ENCODE data around the gene MEGF6.

The MEGF6 gene

DNA sequence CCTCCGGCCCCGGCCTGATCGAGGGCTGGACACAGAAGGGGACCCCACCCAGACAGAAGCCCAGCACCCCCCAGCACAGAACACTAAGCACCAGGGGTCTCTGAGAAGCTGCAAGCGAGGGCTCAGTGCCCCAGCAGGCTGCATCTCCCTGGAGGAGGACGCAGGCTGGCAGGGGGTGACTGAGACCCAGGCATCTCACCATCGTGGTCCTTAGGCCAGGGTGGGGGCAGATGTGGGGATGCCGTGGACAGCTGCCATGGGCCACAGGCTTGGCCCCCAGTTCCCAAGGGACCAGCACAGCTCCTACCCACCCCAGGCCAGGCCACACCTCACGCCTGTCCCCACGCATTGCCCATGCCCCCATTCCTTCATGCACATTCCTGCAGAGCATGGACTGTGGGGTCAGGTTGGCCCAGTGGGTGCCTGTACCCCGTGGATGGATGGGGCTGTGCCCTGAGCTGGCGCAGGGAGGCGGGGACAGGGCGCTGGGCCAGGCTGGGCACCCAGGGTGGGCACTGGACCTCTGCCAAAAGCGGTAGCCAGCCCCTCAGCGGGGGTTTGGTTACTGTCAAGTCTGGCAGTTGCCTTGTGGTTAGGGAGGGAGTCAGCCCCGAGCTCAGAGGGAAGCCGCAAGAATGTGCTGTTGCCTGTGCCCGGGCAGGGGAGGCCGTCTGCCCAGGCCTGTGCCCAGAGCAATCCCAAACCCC is 95.4 kb downstream of the MEGF6 start:
- DNase-seq: no peak

- no peak for DNase-seq
These were observed 96.0 kb downstream of the MEGF6 start for GRCh38 chr1:3515272-3515671.

DNA sequence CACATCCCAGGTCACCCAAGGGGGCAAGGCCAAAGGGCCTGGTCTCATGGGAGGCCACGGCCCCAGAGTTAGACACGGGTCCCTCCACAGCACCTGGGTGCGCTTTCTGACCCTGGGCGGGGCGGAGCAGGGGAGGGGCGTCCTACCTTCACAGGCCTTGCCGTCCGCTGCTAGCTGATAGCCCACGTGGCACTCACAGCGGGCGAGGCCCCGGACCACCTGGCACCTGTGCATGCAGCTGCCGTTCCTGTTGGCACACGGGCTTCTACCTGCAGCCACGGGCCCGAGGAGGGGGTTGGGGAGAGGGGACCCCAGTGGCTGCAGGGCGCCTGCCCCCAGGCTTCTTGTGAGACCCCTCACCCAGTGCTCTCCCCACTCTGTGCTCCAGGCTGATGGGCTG is 96.9 kb downstream of the MEGF6 start:
- no peak for DNase-seq

GRCh38 chr1:3511856-3512255 is 99.5 kb downstream of the MEGF6 start:
- no peak for DNase-seq

GRCh38 chr1:3511306-3511705 is 100.0 kb downstream of the MEGF6 start:
- no peak for DNase-seq

- DNase-seq: no peak
These were observed 100.4 kb downstream of the MEGF6 start for GRCh38 chr1:3510956-3511250.

DNA sequence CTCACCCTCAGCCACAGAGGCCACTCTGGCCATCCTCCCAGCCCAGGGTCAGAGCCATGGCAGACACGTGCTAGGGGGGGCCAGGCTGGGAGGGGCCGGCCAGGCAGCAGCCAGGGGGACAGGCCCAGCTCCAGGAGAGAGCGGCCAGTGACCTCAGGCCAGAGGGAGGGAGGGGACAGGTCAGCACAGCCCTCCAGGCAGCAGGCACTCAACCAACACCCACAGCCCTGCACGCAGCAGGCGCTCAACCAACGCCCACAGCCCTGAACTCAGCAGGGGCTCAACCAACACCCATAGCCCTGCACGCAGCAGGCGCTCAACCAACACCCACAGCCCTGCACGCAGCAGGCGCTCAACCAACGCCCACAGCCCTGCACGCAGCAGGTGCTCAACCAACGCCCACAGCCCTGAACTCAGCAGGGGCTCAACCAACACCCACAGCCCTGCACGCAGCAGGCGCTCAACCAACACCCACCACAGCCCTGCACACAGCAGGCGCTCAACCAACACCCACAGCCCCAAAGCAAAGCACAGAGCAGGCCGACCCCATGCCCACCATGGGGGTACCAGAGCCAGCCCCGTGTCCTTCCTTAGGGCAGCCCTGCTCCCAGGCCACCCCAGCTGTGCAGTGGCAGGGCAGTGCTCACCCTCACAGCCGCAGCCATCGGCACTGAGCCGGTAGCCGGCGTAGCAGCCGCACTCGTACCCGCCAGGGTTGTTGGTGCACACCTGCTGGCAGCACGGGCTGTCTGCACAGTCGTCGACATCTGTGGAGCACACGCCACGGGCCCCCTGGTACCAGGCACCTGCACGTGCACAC is 101.0 kb downstream of the MEGF6 start:
- no peak for DNase-seq

- DNase-seq: no peak
These were observed 101.6 kb downstream of the MEGF6 start for GRCh38 chr1:3509721-3510120.

- DNase-seq: no peak
These were observed 102.4 kb downstream of the MEGF6 start for GRCh38 chr1:3508757-3509415.

DNA sequence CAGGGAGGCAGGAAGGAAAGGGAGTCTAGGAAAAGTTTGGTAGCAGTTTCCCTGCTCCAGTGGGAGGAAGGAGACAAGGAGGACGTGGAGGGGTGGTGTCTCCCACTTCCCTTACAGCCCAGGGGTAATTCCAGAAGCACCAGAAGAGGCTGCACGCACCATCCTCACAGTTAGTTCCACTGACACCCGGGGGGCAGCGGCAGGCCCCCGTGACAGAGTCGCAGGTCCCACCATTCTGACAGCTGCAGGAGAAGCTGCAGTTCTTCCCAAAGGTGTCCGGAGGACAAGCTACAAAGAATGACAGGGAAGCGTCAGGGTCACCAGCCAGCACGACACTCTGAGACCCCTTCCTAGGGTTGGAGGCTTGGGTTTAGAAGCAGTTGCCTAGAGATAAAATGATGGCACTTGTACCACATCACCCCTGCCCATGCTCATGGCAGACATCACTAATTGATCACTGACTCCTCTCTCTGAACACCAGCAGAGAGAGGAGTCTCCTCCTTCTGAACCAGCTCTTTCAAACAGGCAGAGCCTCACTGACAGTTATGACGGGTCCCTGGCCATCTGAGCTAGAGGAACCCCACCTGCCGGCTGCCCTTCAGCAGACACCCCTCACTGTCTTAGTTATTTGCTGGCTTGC is 103.6 kb downstream of the MEGF6 start:
- DNase-seq: no peak

GRCh38 chr1:3506943-3507342 is 104.4 kb downstream of the MEGF6 start:
- no peak for DNase-seq

DNA sequence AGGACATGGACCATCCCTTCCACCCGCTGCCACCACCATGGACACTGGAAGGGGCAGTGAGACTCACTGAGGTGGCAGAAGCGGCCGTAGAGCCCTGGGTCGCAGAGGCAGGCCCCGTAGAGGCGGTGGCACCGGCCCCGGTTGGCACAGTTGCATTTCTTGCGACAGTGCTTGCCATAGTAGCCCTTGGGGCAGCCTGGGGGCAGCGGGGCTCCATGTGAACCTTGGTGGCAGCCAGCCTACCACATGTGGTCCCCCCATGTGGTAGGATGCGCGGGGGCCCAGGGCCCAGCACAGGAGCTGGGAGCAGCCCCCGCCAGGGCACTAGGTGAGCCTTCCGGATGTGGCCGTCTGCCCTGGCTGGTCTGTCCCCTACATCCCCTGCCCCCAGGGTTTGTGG is 105.3 kb downstream of the MEGF6 start:
- DNase-seq: no peak

DNA sequence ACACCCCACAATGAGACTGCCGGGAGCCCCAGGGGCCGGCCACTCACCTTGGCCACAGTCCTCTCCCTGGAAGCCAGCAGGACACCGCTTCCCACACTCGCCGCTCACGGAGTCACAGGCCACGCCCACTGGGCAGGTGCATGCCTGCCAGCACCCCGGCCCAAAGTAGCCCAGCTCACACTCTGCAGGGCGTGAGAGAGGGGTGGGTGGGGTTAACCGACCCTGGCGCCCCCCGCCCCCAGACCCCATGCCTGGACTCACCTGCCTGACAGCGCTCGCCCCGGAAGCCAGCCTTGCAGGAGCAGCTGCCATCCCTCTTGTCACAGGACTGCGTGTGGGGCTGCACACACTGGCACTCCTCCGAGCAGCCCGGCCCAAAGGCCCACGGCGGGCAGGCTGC is 106.1 kb downstream of the MEGF6 start:
- DNase-seq: no peak

DNA sequence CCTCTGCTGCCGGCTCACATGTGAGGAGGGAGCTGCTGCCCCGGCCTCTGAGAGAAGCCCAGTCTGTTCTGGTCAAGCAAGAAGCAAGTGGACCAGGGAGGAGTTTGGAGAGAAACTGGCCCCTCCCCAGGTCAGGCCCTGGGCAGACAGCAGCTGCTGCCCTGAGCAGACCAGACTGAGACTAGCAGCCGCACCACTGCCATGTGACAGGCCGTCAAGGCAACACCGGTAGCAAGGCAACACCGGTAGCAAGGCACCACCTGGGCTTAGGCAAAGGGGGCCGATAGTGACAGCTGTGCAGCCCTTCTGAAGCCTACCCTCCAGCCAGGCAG is 106.5 kb downstream of the MEGF6 start:
- DNase-seq: no peak

GRCh38 chr1:3504151-3504821 is 107.0 kb downstream of the MEGF6 start:
- DNase-seq: no peak

DNA sequence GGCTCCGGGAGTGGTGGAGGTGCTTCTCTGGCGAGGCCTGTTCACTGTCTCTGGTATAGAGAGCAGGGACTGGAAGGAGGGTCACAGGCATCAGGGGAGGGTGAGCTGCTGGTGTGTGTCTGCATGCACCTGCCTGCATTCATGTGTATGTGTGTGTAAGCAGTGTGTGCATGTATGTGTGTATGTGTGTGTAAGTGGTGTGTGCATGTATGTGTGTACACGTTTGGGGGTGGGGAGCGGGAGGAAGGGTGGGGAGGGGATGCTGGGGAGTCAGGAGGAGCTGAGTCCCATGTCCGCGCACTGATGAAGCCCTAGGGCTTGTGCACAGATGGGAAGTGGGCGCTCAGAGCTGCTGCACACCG is 107.8 kb downstream of the MEGF6 start:
- no peak for DNase-seq

DNA sequence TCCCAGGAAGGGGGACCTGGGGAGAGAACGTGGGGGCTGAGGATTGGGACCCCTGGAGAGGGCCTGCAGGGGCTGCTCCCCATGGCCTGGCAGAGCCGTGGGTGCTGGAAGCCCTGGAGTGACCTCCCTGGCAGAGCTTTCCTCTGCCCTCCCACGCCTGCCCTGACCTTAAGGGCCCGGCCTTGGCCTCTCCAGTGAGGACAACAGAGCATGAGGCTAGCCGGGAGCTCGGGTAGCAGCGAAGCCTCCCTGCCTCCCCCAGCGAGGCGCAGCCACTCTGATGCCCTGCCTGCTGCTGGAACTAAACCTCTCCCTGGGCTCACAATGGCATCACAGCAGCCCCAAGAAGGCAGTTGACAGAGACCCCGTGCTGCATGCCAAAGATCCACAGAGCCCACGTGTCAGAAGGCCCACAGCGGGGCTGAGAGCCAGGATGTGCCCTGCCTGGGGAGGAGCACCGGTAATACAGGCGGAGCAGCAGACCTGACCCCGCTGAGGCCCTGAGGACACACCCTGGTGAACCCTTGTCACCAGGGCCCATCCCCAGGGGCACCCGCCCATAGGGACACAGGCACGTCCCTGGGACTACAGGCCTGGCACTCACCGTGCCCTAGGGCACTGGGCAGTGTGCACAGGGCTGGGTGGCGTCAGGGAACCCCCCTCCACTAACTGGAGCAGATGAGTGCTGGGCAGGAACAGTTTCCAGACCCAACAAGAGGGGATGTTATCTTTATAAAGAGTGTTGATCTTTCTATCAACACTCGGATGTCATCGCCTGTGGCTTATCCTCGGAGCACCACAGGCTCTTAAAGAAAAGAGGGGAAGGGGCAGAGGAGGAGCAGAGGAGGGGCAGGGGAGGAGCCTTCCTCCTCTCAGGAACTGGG is 108.4 kb downstream of the MEGF6 start:
- no peak for DNase-seq

DNA sequence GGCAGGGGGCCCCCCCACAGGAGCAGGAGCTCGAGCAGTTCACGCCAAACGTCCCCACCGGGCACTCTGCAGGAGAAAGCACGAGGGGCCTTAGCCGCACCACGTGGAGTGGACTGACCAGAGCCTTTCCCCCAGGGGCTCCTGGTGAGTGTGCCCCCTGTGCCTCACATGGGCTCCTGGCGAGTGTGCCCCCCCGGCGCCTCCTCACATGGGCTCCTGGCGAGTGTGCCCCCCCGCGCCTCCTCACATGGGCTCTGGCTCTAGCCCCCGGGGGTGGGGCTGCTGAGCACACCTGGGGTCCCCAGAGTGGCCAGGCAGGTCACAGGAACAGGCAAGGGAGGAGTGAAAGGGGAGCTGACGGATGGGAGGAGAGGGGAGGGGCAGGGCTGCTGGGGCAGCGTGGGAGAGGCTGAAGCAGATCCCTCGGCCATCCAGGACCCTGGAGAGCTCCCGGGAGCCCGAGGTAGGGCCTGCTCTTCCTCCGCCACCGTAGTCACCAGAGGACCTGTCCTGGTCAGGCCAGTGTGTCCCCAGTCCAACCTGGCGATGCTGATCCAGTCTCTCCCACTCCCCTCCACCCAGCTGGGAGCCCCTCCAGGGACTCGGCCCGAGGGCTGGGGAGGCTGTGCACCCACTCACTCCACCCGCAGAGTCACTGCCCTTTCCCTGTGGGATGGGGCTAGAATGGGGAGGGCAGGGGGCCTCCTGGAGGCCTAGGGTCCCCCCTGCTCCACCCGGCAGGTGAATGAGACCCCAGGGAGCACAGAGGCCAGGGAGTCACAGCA is 109.3 kb downstream of the MEGF6 start:
- DNase-seq: peak; percentile 9

DNA sequence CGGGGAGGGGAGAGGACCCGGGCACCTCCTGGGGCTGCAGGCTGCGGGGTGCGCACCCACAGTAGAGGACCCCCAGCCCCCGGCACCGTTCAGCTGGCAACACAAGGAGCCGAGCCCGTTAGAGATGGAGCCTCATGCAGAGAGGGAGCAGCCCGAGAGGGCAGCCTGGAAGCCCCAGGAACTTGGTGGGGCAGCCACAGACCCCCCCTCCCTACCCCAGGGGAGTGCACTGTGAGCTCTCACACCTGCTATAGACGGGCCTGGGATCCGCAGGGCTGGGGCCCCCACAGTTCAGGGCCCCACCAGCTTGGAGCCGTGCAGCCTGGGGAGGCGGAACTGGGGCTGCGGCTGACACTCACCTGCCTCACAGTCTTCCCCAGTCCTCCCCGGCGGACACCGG is 109.9 kb downstream of the MEGF6 start:
- DNase-seq: no peak

GRCh38 chr1:3500265-3500835 is 111.0 kb downstream of the MEGF6 start:
- no peak for DNase-seq

DNA sequence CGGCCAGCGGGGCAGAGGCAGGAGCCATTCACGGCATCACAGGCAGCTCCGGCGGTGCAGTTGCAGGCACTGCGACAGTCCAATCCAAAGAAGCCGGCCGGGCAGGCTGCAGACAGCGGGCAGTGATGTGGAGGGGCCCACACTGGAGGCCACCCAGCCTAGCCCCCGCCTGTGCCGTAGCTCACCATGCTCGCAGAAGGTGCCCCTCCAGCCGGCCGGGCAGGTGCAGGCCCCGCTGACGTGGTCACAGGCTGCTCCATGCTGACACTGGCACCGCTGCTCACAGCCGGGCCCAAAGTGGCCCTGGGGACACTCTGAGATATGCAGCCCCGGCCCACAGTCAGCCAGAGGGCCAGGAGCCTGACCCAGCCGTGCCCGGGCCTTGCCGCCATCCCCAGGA is 111.7 kb downstream of the MEGF6 start:
- no peak for DNase-seq

All from stimulated activated CD4-positive, alpha-beta T cell treated with anti-CD3 and anti-CD28 coated beads, Interleukin-12 subunit alpha, Interleukin-12 subunit beta, amount 100 ng/mL, for 4 hours (primary cell).